Activated CD8-positive, alpha-beta T cell treated with anti-CD3 and anti-CD28 coated beads for 36 hours (primary cell): ENCODE measurements around the gene CASP7. TPM values are rescaled to one million over a fixed set of nuclear protein-coding genes. Genes with fewer than 3 reads are reported as not detected.
"Not testable (repeated sequence)": the region's sequence is repeated elsewhere in the genome, so short reads cannot be mapped to it uniquely, and the experiment has no call there.

ENCODE experiments used
- ATAC-seq: fragments of 200-7000 bp; cut with Tn5 transposase; one replicate; pipeline ENCODE4 v1.10.0; 2021; ENCODE audit warnings: mild to moderate bottlenecking, moderate library complexity
- CTCF ChIA-PET: fragments of 350-600 bp; sonication (Branson Sonifier 250); formaldehyde crosslinking; loops from one replicate; lab custom pipeline; 2021; ENCODE audit warnings: antibody characterized with exemption; lab: Charles Lee
- POLR2A ChIA-PET: fragments of 350-600 bp; sonication (Branson Sonifier 250); formaldehyde crosslinking; loops from one replicate; lab custom pipeline; 2021; ENCODE audit warnings: antibody characterized with exemption; lab: Charles Lee
- DNase-seq: peaks from one replicate; pipeline ENCODE4 v3.0.0-alpha.2; 2020
- H3K27ac Mint-ChIP-seq: one replicate; pipeline ENCODE4 v1.8.0; 2021; ENCODE audit warnings: mild to moderate bottlenecking, mixed read lengths
- H3K27me3 Mint-ChIP-seq: one replicate; pipeline ENCODE4 v1.8.0; 2021; ENCODE audit warnings: mixed read lengths
- H3K36me3 Mint-ChIP-seq: one replicate; pipeline ENCODE4 v1.8.0; 2021; ENCODE audit warnings: low read depth, mixed read lengths
- H3K4me1 Mint-ChIP-seq: one replicate; pipeline ENCODE4 v1.8.0; 2021; ENCODE audit warnings: low read depth, mixed read lengths
- H3K4me3 Mint-ChIP-seq: one replicate; pipeline ENCODE4 v1.8.0; 2021; ENCODE audit warnings: mild to moderate bottlenecking, moderate library complexity, mixed read lengths
- H3K9me3 Mint-ChIP-seq: one replicate; pipeline ENCODE4 v1.8.0; 2021; ENCODE audit warnings: mixed read lengths
- intact Hi-C: fragments of 100-400 bp; cut with micrococcal nuclease; formaldehyde crosslinking; loops from one replicate; pipeline ENCODE4 v1.10.0; 2022
- total RNA-seq, 2 experiments: library from RNA; stranded (reverse); gene quantifications; one replicate each; pipeline ENCODE4 v1.2.3, GENCODE V29; 2021
- TF ChIP-seq, protein P1 (sequence below): fragments of 200-600 bp; IDR thresholded peaks from one replicate; pipeline ENCODE4 v1.8.0; 2022; ENCODE audit warnings: antibody characterized with exemption, mild to moderate bottlenecking

Gene CASP7
- total RNA-seq, 2 experiments from 2014 or later, result 23.7 to 24.2 TPM

DNA sequence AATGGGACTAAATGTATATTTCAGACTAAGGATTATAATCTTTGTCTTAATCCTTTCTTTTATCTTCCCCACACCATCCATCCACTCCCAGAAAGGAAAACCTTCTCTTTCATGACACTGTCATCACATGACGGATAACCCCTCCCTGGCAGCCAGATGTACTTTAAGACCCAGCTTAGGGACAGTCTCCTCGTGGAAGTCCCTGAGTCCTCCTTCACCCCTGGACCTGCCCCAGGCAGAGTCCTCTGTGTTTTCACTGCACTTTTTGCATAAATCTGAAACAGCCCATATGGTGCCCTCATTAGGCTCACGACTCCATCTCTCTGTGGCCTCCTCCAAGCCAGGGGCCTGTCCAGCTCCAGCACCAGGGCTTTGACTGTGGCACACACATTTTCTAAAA is 31.9 kb upstream of the CASP7 start:
- H3K9me3 Mint-ChIP-seq, result no peaks in the 10 kb centered on the region
- H3K4me3 Mint-ChIP-seq, result no peak overlapping the region
- peaks cover 17% of the 10 kb centered on the region for H3K27me3 Mint-ChIP-seq
- no peaks in the 10 kb centered on the region for H3K36me3 Mint-ChIP-seq
- ChIA-PET CTCF (no interaction called here), POLR2A (no interaction called here)
- DNase-seq (no peak), ATAC-seq (no peak)
- intact Hi-C loops, result no loop called here
- no peak overlapping the region for H3K27ac Mint-ChIP-seq
- H3K4me1 Mint-ChIP-seq, result peaks cover 8% of the 10 kb centered on the region
- TF ChIP-seq, protein P1, sequence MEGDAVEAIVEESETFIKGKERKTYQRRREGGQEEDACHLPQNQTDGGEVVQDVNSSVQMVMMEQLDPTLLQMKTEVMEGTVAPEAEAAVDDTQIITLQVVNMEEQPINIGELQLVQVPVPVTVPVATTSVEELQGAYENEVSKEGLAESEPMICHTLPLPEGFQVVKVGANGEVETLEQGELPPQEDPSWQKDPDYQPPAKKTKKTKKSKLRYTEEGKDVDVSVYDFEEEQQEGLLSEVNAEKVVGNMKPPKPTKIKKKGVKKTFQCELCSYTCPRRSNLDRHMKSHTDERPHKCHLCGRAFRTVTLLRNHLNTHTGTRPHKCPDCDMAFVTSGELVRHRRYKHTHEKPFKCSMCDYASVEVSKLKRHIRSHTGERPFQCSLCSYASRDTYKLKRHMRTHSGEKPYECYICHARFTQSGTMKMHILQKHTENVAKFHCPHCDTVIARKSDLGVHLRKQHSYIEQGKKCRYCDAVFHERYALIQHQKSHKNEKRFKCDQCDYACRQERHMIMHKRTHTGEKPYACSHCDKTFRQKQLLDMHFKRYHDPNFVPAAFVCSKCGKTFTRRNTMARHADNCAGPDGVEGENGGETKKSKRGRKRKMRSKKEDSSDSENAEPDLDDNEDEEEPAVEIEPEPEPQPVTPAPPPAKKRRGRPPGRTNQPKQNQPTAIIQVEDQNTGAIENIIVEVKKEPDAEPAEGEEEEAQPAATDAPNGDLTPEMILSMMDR, result no peak

GRCh38 chr10:113648478-113648877 is 31.2 kb upstream of the CASP7 start:
- H3K4me1 Mint-ChIP-seq, result peaks cover 8% of the 10 kb centered on the region
- intact Hi-C loops, result no loop called here
- POLR2A ChIA-PET, result no interaction called here
- no peaks in the 10 kb centered on the region for H3K36me3 Mint-ChIP-seq
- no peaks in the 10 kb centered on the region for H3K9me3 Mint-ChIP-seq
- H3K4me3 Mint-ChIP-seq, result no peak overlapping the region
- peaks cover 14% of the 10 kb centered on the region for H3K27me3 Mint-ChIP-seq
- DNase-seq, result no peak
- TF ChIP-seq, protein P1, result no peak
- no peak for ATAC-seq
- CTCF ChIA-PET, result no interaction called here
- H3K27ac Mint-ChIP-seq, result no peak overlapping the region

DNA sequence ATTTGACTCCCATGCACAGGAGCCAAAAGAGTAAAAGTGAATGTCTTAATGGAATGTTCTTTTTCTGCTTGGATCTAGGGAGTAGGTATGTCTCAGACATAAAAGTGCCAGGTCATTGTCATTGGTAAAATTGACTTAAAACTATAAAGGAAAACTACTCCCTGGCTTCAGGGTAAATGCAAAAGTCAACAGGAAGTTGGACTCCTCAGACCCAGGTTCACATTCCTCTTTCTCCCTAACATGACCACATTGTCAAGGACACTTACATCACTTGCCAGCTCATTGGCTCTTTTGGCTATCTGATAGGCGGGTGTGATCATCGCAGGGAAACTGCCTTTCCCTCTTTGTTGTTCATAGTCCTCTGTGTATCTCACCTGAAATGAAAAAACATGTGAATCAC is 29.5 kb upstream of the CASP7 start:
- Mint-ChIP-seq H3K9me3 (no peaks in the 10 kb centered on the region), H3K4me3 (no peak overlapping the region), H3K27me3 (peaks cover 24% of the 10 kb centered on the region), H3K27ac (no peak overlapping the region), H3K4me1 (no peaks in the 10 kb centered on the region), H3K36me3 (no peaks in the 10 kb centered on the region)
- intact Hi-C loops, result no loop called here
- ChIA-PET POLR2A (no interaction called here), CTCF (no interaction called here)
- TF ChIP-seq, protein P1, result no peak
- ATAC-seq (no peak), DNase-seq (no peak)

- Mint-ChIP-seq H3K27me3 (peaks cover 25% of the 10 kb centered on the region), H3K4me3 (no peak overlapping the region), H3K9me3 (no peaks in the 10 kb centered on the region), H3K27ac (no peak overlapping the region), H3K36me3 (no peaks in the 10 kb centered on the region), H3K4me1 (no peaks in the 10 kb centered on the region)
- ChIA-PET CTCF (no interaction called here), POLR2A (no interaction called here)
- intact Hi-C loops, result no loop called here
- DNase-seq (no peak), ATAC-seq (no peak)
- TF ChIP-seq, protein P1, result no peak
Measured at GRCh38 chr10:113651021-113651420, 28.7 kb upstream of the CASP7 start.

DNA sequence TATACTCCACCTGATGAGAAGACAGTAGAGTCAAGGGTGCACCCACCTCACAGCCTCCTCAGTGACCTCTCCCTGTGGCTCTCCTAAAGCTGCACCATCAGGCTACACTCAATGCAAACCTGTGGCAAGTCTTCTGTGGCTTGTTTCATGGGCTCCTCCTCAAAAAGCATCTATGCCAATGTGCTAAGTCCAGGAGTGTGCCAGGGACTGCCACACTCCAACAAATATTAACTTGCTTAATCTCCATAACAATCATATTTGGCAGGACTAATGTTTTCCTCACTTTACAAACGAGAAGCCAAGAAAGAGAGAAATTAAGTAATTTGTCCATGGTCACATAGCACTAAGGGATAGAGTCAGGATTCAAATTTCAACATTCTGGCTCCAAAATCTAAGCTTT is 27.8 kb upstream of the CASP7 start:
- Mint-ChIP-seq H3K4me1 (no peaks in the 10 kb centered on the region), H3K9me3 (no peaks in the 10 kb centered on the region), H3K27me3 (peaks cover 30% of the 10 kb centered on the region), H3K27ac (no peak overlapping the region), H3K4me3 (no peak overlapping the region), H3K36me3 (no peaks in the 10 kb centered on the region)
- CTCF ChIA-PET, result no interaction called here
- TF ChIP-seq, protein P1, result no peak
- DNase-seq (no peak), ATAC-seq (no peak)
- POLR2A ChIA-PET, result no interaction called here
- intact Hi-C loops, result no loop called here

DNA sequence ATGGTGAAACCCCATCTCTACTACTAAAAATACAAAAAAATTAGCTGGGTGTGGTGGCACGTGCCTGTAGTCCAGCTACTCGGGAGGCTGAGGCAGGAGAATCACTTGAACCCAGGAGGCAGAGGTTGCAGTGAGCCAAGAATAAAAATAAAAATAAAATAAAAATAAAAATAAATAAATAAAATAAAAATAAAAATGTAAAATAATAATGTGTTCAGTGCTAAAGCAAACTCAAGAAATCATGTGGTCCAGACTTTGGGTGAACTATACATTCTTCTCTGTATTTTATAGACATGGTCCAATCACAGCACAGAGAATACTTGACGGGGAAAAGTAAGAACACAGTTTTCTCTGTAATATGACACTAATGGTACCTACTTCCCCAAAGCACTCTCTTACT is 27.3 kb upstream of the CASP7 start:
- H3K27me3 Mint-ChIP-seq, result peaks cover 30% of the 10 kb centered on the region
- CTCF ChIA-PET, result not testable (repeated sequence)

More for the DNA sequence above, 27.3 kb upstream of the CASP7 start:
- H3K4me1 Mint-ChIP-seq, intact Hi-C loops, H3K27ac Mint-ChIP-seq, H3K4me3 Mint-ChIP-seq, DNase-seq, H3K9me3 Mint-ChIP-seq, ATAC-seq, H3K36me3 Mint-ChIP-seq, POLR2A ChIA-PET: not testable (repeated sequence)
